Liver (tissue), 9 donors: ENCODE data around the gene EIF3D. TPM values are rescaled to one million over a fixed set of nuclear protein-coding genes. Genes with fewer than 3 reads are reported as not detected.

ENCODE experiments used
- DNase-seq: peaks from one replicate; pipeline ENCODE4 v3.0.0-alpha.2; 2017; ENCODE audit warnings: low spot score
- H3K27ac ChIP-seq, 2 donors: one replicate each; pipeline ENCODE4 v1.7.0; 2013; ENCODE audit warnings: inconsistent platforms in 2 of 2, low read length in 2 of 2, control low read depth in 1 of 2, low read depth in 1 of 2, mild to moderate bottlenecking in 1 of 2
- H3K27me3 ChIP-seq, 4 donors: one replicate each; pipeline versions ENCODE4 v1.6.1 to v1.7.0; 2013; ENCODE audit warnings: low read length in 3 of 4, inconsistent platforms in 1 of 4, mild to moderate bottlenecking in 1 of 4, moderate library complexity in 1 of 4; ENCODE audit not compliant: control insufficient read depth in 4 of 4, insufficient read depth in 4 of 4
- H3K36me3 ChIP-seq, 4 donors: one replicate each; pipeline versions ENCODE4 v1.6.1 to v1.7.0; 2013; ENCODE audit warnings: low read length in 3 of 4, mild to moderate bottlenecking in 3 of 4, low read depth in 1 of 4, moderate library complexity in 1 of 4; ENCODE audit not compliant: control insufficient read depth in 4 of 4, insufficient read depth in 3 of 4
- H3K4me1 ChIP-seq, 4 donors: one replicate each; pipeline versions ENCODE4 v1.6.1 to v1.7.0; 2013; ENCODE audit warnings: low read length in 3 of 4, mild to moderate bottlenecking in 3 of 4, moderate library complexity in 1 of 4; ENCODE audit not compliant: control insufficient read depth in 4 of 4, insufficient read depth in 4 of 4
- H3K4me3 ChIP-seq, 3 donors: one replicate each; pipeline versions ENCODE4 v1.6.1 to v1.7.0; 2013; ENCODE audit warnings: low read length in 3 of 3, control low read depth in 1 of 3, low read depth in 1 of 3, mild to moderate bottlenecking in 1 of 3
- H3K9ac ChIP-seq, 2 donors: one replicate each; pipeline ENCODE4 v1.7.0; 2013; ENCODE audit warnings: low read length in 2 of 2, mild to moderate bottlenecking in 2 of 2, moderate library complexity in 2 of 2, control low read depth in 1 of 2, low read depth in 1 of 2
- H3K9me3 ChIP-seq, 4 donors: one replicate each; pipeline versions ENCODE4 v1.6.1 to v1.7.0; 2013; ENCODE audit warnings: low read length in 3 of 4; ENCODE audit not compliant: control insufficient read depth in 4 of 4
- FOXA1 ChIP-seq: IDR thresholded peaks from 2 replicates; pipeline ENCODE4 v1.6.1; 2016; ENCODE audit warnings: antibody characterized with exemption
- FOXA2 ChIP-seq: IDR thresholded peaks from 2 replicates; pipeline ENCODE4 v1.6.1; 2016; ENCODE audit warnings: antibody characterized with exemption
- HNF4G ChIP-seq: IDR thresholded peaks from 2 replicates; pipeline ENCODE4 v1.6.1; 2016; ENCODE audit warnings: antibody characterized with exemption
- JUND ChIP-seq, 2 donors: IDR thresholded peaks; 2 replicates each; pipeline ENCODE4 v1.6.1; 2016; ENCODE audit warnings: antibody characterized with exemption in 2 of 2
- NR2F2 ChIP-seq: IDR thresholded peaks from 2 replicates; pipeline ENCODE4 v1.6.1; 2016; ENCODE audit warnings: antibody characterized with exemption
- RXRA ChIP-seq, 2 donors: IDR thresholded peaks; 2 replicates each; pipeline ENCODE4 v1.6.1; 2017 to 2018; ENCODE audit warnings: antibody characterized with exemption in 2 of 2, mild to moderate bottlenecking in 1 of 2
- SP1 ChIP-seq: IDR thresholded peaks from 2 replicates; pipeline ENCODE4 v1.6.1; 2018; ENCODE audit warnings: antibody characterized with exemption, mild to moderate bottlenecking
- TAF1 ChIP-seq: conservative IDR thresholded peaks from 2 replicates; pipeline ENCODE4 v1.6.1; 2016; ENCODE audit warnings: antibody characterized with exemption, mild to moderate bottlenecking
- YY1 ChIP-seq: IDR thresholded peaks from 2 replicates; pipeline ENCODE4 v1.6.1; 2016; ENCODE audit warnings: antibody characterized with exemption, mild to moderate bottlenecking
- WGBS: extraction: QIAGEN DNeasy Blood & Tissue Kit; methylation state at CpG from one replicate; pipeline ENCODE4 v1.1.7; 2013; 5-methylcytosine and 5-hydroxymethylcytosine counted together
- polyA plus RNA-seq, 2 donors: library from polyadenylated mRNA; stranded (reverse) in 1 of 2; unstranded in 1 of 2; fragments of 200-250 nt in 1 of 2; fragments of >200 nt in 1 of 2; fragmentation: Nextera tagmentation in 1 of 2; extraction: Ambion mirVana in 1 of 2; gene quantifications; one replicate each; pipeline versions ENCODE4 v1.2.1 to v1.2.3, GENCODE V29; 2013 to 2015
- total RNA-seq, 2 donors: library from RNA; depleted of rRNA; stranded (reverse); fragments of >200 nt; gene quantifications; one replicate each; pipeline ENCODE4 v1.2.3, GENCODE V29; 2014
- TF ChIP-seq, protein P1 (sequence below): IDR thresholded peaks from 2 replicates; pipeline ENCODE4 v1.6.1; 2016; ENCODE audit warnings: antibody characterized with exemption
- TF ChIP-seq, protein P2 (sequence below): IDR thresholded peaks from 2 replicates; pipeline ENCODE4 v1.6.1; 2016; ENCODE audit warnings: antibody characterized with exemption, mild to moderate bottlenecking
- donor health status: healthy.
- donor health status: healthy.
- donor health status: healthy.
- donor health status: healthy.
- donor health status: healthy.

The EIF3D gene
- total and polyA plus RNA-seq, 4 donors: 32.8 to 169 (median 80.3) TPM

DNA sequence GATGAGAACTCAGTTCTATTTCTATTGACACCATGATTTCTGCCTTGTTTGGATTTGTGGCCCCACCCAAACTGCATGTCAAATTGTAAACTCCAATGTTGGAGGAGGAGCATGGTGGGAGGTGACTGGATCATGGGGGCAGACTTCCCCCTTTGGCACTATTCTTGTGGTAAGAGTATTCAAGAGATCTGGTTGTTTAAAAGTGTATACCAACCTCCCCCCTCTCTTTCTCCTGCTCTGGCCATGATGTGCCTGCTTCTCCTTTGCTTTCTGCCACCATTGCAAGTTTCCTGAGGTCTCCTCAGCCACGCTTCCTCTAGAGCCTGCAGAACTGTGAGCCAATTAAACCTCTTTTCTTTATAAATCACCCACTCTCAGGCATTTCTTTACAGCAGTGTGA is 14.2 kb downstream of the EIF3D start:
- no peak for DNase-seq
- no peak overlapping the region for H3K9ac ChIP-seq
- H3K27ac ChIP-seq: no peak overlapping the region
- WGBS: 85% methylated on average over 1 of the region's 1 CpG
- H3K9me3 ChIP-seq: no peaks in the 10 kb centered on the region
- H3K4me3 ChIP-seq: no peak overlapping the region
- H3K4me1 ChIP-seq: no peaks in the 10 kb centered on the region
- TF ChIP-seq NR2F2 (no peak), JUND (IDR thresholded peaks at IDR 0.05) (no peak), TAF1 (no peak), FOXA1 (no peak), RXRA (IDR thresholded peaks at IDR 0.05) (no peak), SP1 (no peak), HNF4G (no peak), YY1 (no peak), FOXA2 (no peak)
- TF ChIP-seq, protein P1, sequence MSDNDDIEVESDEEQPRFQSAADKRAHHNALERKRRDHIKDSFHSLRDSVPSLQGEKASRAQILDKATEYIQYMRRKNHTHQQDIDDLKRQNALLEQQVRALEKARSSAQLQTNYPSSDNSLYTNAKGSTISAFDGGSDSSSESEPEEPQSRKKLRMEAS: no peak
- peaks cover 11 to 91% (median 81%) of the 10 kb centered on the region in 4 donors for H3K36me3 ChIP-seq
- no peaks in the 10 kb centered on the region for H3K27me3 ChIP-seq

DNA sequence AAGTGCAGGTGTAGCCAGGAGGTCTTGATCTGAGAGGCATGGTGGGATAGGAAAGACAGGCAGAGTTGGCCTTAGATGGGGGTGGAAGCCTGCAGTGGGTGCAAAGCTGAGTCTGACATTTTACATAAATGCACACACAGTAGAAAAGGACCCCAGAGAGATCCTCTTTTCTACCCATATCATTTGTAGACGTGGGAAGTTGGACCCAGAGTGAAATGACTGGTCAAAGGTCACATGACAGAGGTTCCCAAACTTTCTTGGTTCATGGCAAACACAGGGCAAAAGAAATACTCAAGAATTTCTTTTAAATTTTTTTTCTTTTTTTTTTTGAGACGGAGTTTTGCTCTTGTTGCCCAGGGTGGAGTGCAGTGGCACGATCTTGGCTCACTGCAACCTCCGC is 16.0 kb downstream of the EIF3D start:
- 77% methylated on average over 4 of the region's 4 CpGs for WGBS

DNA sequence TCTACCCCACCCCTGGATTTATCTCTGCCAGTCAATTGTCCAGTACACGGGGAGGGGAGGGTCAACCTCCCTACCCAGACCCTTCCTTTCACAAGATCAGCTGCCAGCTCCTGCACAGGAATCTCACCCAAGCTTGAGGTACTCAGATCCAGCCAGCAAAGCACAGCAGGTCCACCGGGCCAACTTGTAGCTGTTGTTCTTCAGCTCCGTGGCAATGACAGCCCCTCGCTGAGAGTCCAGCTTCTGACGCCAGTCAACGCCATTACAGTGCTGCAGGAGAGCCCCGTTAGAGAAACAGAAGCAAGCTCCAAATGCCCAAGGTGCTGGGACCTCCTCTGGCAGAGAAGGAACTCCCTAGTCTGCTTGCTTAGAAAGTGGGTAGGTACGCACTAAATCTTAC is 16.6 kb downstream of the EIF3D start:
- no peak for DNase-seq
- no peaks in the 10 kb centered on the region for H3K9me3 ChIP-seq
- peaks cover under 1 to 5% (median 3%) of the 10 kb centered on the region in 4 donors for H3K4me1 ChIP-seq
- no peak overlapping the region for H3K27ac ChIP-seq
- WGBS: 92% methylated on average over 8 of the region's 8 CpGs
- H3K9ac ChIP-seq: no peak overlapping the region
- no peak for TF ChIP-seq HNF4G
- H3K27me3 ChIP-seq: no peaks in the 10 kb centered on the region
- no peak overlapping the region for H3K4me3 ChIP-seq
- peaks cover 10 to 67% (median 60%) of the 10 kb centered on the region in 4 donors for H3K36me3 ChIP-seq

More for the DNA sequence above, 16.0 kb downstream of the EIF3D start:
- H3K27me3 ChIP-seq: no peaks in the 10 kb centered on the region
- no peak overlapping the region for H3K4me3 ChIP-seq
- no peaks in the 10 kb centered on the region for H3K4me1 ChIP-seq
- peaks cover 10 to 73% (median 65%) of the 10 kb centered on the region in 4 donors for H3K36me3 ChIP-seq
- H3K9me3 ChIP-seq: no peaks in the 10 kb centered on the region
- TF ChIP-seq, protein P2, sequence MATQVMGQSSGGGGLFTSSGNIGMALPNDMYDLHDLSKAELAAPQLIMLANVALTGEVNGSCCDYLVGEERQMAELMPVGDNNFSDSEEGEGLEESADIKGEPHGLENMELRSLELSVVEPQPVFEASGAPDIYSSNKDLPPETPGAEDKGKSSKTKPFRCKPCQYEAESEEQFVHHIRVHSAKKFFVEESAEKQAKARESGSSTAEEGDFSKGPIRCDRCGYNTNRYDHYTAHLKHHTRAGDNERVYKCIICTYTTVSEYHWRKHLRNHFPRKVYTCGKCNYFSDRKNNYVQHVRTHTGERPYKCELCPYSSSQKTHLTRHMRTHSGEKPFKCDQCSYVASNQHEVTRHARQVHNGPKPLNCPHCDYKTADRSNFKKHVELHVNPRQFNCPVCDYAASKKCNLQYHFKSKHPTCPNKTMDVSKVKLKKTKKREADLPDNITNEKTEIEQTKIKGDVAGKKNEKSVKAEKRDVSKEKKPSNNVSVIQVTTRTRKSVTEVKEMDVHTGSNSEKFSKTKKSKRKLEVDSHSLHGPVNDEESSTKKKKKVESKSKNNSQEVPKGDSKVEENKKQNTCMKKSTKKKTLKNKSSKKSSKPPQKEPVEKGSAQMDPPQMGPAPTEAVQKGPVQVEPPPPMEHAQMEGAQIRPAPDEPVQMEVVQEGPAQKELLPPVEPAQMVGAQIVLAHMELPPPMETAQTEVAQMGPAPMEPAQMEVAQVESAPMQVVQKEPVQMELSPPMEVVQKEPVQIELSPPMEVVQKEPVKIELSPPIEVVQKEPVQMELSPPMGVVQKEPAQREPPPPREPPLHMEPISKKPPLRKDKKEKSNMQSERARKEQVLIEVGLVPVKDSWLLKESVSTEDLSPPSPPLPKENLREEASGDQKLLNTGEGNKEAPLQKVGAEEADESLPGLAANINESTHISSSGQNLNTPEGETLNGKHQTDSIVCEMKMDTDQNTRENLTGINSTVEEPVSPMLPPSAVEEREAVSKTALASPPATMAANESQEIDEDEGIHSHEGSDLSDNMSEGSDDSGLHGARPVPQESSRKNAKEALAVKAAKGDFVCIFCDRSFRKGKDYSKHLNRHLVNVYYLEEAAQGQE: no peak
- DNase-seq: no peak
- H3K27ac ChIP-seq: no peak overlapping the region
- no peak overlapping the region for H3K9ac ChIP-seq
